NT2/D1 (cell line): ENCODE measurements around the gene SEPTIN8.

Source experiments
- YY1 ChIP-seq: IDR thresholded peaks from 2 replicates; pipeline ENCODE4 v1.6.1; 2011; ENCODE audit not compliant: insufficient read length, insufficient read depth
- ZNF274 ChIP-seq: IDR thresholded peaks from 2 replicates; pipeline ENCODE4 v1.6.1; 2011; ENCODE audit warnings: mild to moderate bottlenecking, low read depth, low read length

DNA sequence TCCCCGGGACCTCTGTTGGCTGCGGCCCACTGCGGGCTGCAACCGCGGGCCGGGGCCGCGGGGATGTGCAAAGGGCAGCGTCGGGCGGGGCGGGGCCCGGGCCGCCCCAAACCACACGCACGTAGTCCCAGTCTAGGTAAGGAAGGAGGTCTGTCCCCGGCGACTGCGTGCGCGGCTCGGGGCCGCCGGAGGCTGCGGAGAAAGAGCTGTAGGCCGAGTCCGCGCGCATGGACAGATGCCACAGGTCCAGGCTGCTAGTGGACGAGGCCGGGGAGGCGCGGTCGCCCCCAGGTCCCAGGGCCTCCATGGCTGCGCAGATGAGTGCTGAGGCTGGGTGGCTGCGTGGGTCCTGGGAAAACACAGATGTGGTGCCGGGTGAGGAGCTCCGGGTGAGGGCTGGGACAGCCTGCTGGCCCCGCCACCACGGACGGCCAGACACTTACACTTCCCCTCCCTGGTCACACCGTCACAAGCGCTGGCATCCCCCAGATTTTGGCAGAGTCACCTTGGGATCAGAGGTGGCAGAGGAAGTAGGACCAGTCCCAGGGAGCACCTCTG is 48.9 kb upstream of the SEPTIN8 start:
- TF ChIP-seq ZNF274, result no peak
- TF ChIP-seq YY1, result no peak
